ENCODE measurements around the gene POP4. TPM values are rescaled to one million over a fixed set of nuclear protein-coding genes. Genes with fewer than 3 reads are reported as not detected.

POP4 gene
- total RNA-seq, 1 experiment from 2014 or later = 116 TPM

DNA sequence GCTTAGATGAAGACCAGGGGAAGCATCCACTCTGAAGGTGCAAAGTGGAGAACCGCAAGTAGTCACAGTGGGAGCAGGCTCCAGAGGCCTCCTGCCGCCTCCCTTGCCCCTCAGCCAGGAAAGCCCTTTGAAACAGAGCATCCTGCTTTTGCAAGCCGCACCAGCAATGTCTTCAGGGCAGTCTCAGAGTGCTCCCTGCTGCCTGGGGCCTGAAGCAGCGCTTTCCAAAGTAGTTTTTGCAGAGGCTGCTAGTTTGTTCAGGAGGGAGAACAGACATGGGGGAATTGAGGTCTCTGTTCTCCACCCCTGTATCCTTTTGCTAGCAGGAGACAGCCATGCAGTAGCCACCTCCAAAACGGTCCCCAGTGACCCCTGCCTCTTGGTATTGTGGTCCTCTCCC is 15.8 kb upstream of the POP4 start:
- ChIA-PET CTCF (no interaction called here), POLR2A (no interaction called here)
- Histone ChIP-seq H3K36me3 (ENCODE audit: control insufficient read depth, insufficient read depth, low read length) (no peaks in the 10 kb centered on the region), H3K27me3 (ENCODE audit: control insufficient read depth, insufficient read depth, low read length) (peaks cover 37% of the 10 kb centered on the region), H3K4me3 (ENCODE audit: low read depth in 2 of 2, low read length in 2 of 2) (no peak overlapping the region), H3K27ac (ENCODE audit: low read length) (no peak overlapping the region), H3K4me1 (ENCODE audit: control insufficient read depth, insufficient read depth, low read length) (no peaks in the 10 kb centered on the region), H3K9me3 (ENCODE audit: control insufficient read depth, insufficient read depth, low read depth, low read length) (no peaks in the 10 kb centered on the region)
- TF ChIP-seq SIN3A (IDR thresholded peaks at IDR 0.05; ENCODE audit: borderline replicate concordance, insufficient read depth, low read depth, low read length) = no peak
- ATAC-seq (no peak), DNase-seq (ENCODE audit: low read depth, low spot score) (no peak)
- intact Hi-C loops (cut with micrococcal nuclease; ENCODE audit: unreplicated experiment) = no loop called here
- BruUV-seq (replicated peaks) = no TSS peak
- in situ Hi-C loops (cut with HindIII; ENCODE audit: low pct_unique_long_range_greater_than_20kb, low sequenced_read_pairs) = no loop called here

DNA sequence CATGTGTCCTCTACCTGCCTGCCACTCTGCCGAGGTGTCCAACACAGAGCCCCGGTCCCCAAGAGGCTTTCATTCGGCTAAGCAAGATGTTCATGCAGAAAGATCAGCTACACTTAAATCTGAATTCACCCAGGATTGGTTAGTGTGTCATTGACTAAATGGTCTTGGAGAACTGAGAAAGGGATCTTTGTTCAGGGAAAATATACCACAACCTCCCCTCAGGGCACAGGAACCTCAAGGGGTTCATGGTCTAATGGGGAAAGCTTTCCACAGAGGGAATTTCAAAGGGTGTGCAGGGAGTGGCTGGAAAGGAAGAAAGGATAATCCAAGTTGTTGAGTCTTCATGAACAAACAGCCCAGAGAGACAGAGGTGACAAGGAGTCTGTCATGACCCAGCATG is 14.4 kb upstream of the POP4 start:
- intact Hi-C loops (cut with micrococcal nuclease; ENCODE audit: unreplicated experiment) = no loop called here
- CTCF ChIA-PET = no interaction called here
- POLR2A ChIA-PET = no interaction called here

DNA sequence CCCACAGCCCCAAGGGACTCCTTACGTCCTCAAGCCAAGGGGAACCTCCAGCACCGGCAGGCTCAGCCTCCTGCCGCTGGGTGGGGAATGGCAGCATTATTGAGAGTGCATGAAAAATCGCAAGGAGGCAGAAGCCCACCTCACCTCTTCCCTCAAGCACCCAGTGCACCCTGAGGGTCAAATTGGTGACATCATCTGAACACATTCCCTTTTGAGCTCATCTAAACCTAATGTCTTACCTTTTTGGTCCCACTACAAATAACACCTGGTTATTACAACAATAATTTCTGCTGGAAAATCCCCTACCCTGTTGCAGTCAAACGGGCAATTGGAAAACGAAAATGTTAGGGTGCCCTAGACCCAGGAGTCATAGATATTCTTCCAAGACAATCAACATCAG is 12.2 kb upstream of the POP4 start:
- H3K36me3 ChIP-seq (ENCODE audit: control insufficient read depth, insufficient read depth, low read length) = no peaks in the 10 kb centered on the region
- H3K4me1 ChIP-seq (ENCODE audit: control insufficient read depth, insufficient read depth, low read length) = no peaks in the 10 kb centered on the region
- H3K27me3 ChIP-seq (ENCODE audit: control insufficient read depth, insufficient read depth, low read length) = peaks cover 35% of the 10 kb centered on the region
- ChIA-PET POLR2A (no interaction called here), CTCF (interaction anchor here (0.8 kb wide), 1 partner anchor 72 kb away, joined by 7 read pairs; no protein-coding TSS in a partner anchor)
- no peak overlapping the region for H3K4me3 ChIP-seq (ENCODE audit: low read depth in 2 of 2, low read length in 2 of 2)
- intact Hi-C loops (cut with micrococcal nuclease; ENCODE audit: unreplicated experiment) = no loop called here
- DNase-seq (ENCODE audit: low read depth, low spot score) = no peak
- H3K27ac ChIP-seq (ENCODE audit: low read length) = no peak overlapping the region
- H3K9me3 ChIP-seq (ENCODE audit: control insufficient read depth, insufficient read depth, low read depth, low read length) = no peaks in the 10 kb centered on the region
- BruUV-seq (replicated peaks) = no TSS peak
- ATAC-seq = no peak
- in situ Hi-C loops (cut with HindIII; ENCODE audit: low pct_unique_long_range_greater_than_20kb, low sequenced_read_pairs) = no loop called here
- no peak for TF ChIP-seq SIN3A (IDR thresholded peaks at IDR 0.05; ENCODE audit: borderline replicate concordance, insufficient read depth, low read depth, low read length)
- no peak for TF ChIP-seq TCF7L2 (IDR thresholded peaks at IDR 0.05; ENCODE audit: low read depth, low read length)
- TF ChIP-seq, protein P1, sequence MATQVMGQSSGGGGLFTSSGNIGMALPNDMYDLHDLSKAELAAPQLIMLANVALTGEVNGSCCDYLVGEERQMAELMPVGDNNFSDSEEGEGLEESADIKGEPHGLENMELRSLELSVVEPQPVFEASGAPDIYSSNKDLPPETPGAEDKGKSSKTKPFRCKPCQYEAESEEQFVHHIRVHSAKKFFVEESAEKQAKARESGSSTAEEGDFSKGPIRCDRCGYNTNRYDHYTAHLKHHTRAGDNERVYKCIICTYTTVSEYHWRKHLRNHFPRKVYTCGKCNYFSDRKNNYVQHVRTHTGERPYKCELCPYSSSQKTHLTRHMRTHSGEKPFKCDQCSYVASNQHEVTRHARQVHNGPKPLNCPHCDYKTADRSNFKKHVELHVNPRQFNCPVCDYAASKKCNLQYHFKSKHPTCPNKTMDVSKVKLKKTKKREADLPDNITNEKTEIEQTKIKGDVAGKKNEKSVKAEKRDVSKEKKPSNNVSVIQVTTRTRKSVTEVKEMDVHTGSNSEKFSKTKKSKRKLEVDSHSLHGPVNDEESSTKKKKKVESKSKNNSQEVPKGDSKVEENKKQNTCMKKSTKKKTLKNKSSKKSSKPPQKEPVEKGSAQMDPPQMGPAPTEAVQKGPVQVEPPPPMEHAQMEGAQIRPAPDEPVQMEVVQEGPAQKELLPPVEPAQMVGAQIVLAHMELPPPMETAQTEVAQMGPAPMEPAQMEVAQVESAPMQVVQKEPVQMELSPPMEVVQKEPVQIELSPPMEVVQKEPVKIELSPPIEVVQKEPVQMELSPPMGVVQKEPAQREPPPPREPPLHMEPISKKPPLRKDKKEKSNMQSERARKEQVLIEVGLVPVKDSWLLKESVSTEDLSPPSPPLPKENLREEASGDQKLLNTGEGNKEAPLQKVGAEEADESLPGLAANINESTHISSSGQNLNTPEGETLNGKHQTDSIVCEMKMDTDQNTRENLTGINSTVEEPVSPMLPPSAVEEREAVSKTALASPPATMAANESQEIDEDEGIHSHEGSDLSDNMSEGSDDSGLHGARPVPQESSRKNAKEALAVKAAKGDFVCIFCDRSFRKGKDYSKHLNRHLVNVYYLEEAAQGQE (IDR thresholded peaks at IDR 0.05; ENCODE audit: insufficient read depth in 1 of 2, low read depth in 2 of 2, low read length in 1 of 2) = no peak
- TF ChIP-seq POLR2AphosphoS5 (IDR thresholded peaks at IDR 0.05; ENCODE audit: low read depth, low read length) = no peak
- TF ChIP-seq, protein P2, sequence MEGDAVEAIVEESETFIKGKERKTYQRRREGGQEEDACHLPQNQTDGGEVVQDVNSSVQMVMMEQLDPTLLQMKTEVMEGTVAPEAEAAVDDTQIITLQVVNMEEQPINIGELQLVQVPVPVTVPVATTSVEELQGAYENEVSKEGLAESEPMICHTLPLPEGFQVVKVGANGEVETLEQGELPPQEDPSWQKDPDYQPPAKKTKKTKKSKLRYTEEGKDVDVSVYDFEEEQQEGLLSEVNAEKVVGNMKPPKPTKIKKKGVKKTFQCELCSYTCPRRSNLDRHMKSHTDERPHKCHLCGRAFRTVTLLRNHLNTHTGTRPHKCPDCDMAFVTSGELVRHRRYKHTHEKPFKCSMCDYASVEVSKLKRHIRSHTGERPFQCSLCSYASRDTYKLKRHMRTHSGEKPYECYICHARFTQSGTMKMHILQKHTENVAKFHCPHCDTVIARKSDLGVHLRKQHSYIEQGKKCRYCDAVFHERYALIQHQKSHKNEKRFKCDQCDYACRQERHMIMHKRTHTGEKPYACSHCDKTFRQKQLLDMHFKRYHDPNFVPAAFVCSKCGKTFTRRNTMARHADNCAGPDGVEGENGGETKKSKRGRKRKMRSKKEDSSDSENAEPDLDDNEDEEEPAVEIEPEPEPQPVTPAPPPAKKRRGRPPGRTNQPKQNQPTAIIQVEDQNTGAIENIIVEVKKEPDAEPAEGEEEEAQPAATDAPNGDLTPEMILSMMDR (IDR thresholded peaks at IDR 0.05) = no peak

More for the DNA sequence above, 14.4 kb upstream of the POP4 start:
- ATAC-seq (no peak), DNase-seq (ENCODE audit: low read depth, low spot score) (no peak)
- Histone ChIP-seq H3K36me3 (ENCODE audit: control insufficient read depth, insufficient read depth, low read length) (no peaks in the 10 kb centered on the region), H3K27me3 (ENCODE audit: control insufficient read depth, insufficient read depth, low read length) (peaks cover 31% of the 10 kb centered on the region), H3K4me3 (ENCODE audit: low read depth in 2 of 2, low read length in 2 of 2) (no peak overlapping the region), H3K27ac (ENCODE audit: low read length) (no peak overlapping the region), H3K4me1 (ENCODE audit: control insufficient read depth, insufficient read depth, low read length) (no peaks in the 10 kb centered on the region), H3K9me3 (ENCODE audit: control insufficient read depth, insufficient read depth, low read depth, low read length) (no peaks in the 10 kb centered on the region)
- in situ Hi-C loops (cut with HindIII; ENCODE audit: low pct_unique_long_range_greater_than_20kb, low sequenced_read_pairs) = no loop called here
- TF ChIP-seq, protein P1 (IDR thresholded peaks at IDR 0.05; ENCODE audit: insufficient read depth in 1 of 2, low read depth in 2 of 2, low read length in 1 of 2) = no peak
- TF ChIP-seq TCF7L2 (IDR thresholded peaks at IDR 0.05; ENCODE audit: low read depth, low read length) (no peak), POLR2AphosphoS5 (IDR thresholded peaks at IDR 0.05; ENCODE audit: low read depth, low read length) (no peak), SIN3A (IDR thresholded peaks at IDR 0.05; ENCODE audit: borderline replicate concordance, insufficient read depth, low read depth, low read length) (no peak)
- TF ChIP-seq, protein P2 (IDR thresholded peaks at IDR 0.05) = no peak
- no TSS peak for BruUV-seq (replicated peaks)

Data from Panc1 (cell line).